ENCODE results near the gene RNU5D-1.

The RNU5D-1 gene

DNA sequence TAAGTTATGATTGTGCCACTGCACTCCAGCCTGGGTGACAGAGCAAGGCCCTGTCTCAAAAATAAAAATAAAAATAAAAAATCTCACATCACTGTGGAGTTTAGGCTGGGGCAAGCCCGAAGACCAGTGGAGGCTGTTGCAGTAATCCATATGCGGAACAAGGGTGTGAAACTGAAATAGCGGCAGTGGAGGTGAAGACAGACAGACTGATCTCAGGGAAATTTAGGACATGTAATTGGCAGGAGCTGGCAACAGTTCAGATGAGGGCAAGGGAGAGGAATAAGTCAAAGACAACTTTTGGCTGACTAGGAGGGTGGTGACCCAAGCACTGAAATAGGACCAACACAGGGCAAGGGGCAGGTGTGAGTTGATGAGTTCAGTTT is 48.1 kb downstream of the RNU5D-1 start:
- in situ Hi-C loops (cut with HindIII; ENCODE audit: low pct_ligation_motif_present, low pct_unique_long_range_greater_than_20kb, low sequenced_read_pairs): no loop called here
- DNase-seq: no peak

DNA sequence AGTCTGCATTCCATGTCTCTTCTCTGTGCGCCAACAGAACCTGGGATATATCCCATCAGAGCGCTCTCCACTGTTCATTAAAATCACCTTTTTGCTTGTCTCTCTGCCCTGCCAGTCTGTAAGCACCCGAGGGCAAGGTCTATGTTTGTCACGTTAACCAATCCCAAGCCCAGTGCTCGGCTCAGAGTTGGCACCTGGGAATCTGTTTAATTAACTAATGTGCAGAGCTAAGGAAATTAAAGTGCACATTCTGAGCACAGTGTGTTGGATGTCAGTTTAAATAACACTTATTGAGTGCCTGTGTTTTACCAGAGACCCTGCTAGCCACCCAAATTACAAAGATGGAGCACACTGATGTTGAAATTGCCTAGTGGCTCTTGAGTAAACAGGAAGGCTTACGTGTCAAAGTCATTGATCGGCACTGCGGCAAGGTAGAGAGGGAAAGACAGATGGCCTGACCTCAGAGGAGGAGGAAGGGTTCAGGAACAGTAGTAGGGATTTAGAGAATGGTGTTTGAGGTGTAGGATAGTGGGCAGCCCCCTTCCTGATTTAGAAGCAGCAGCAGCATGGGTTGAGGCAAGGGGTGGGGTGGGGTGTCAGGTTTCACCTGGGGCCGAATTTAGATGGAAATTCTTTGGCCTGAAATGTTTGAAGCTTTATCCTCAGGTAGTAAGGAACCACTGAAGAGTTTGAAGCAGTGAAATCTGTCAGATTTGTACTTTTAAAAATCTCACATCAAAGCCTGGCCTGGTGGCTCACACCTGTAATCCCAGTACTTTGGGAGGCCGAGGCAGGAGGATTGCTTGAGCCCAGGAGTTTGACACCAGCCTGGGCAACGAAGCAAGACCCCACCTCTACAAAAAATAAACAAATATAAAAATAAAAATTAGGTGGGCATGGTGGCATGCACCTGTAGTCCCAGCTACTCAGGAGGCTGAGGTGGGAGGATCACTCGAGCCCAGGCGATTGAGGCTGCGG is 48.8 kb downstream of the RNU5D-1 start:
- in situ Hi-C loops (cut with HindIII; ENCODE audit: low pct_ligation_motif_present, low pct_unique_long_range_greater_than_20kb, low sequenced_read_pairs): no loop called here
- no peak for DNase-seq
